Thoracic aorta (tissue), 2 donors: Measurements from ENCODE around the gene TMEM191C. TPM values are rescaled to one million over a fixed set of nuclear protein-coding genes. Genes with fewer than 3 reads are reported as not detected.
"Not testable (repeated sequence)": the region's sequence is repeated elsewhere in the genome, so short reads cannot be mapped to it uniquely, and the experiment has no call there.

Experiments used
- ATAC-seq: fragments of 150-250 bp; one replicate; pipeline ENCODE4 v1.8.0; 2017; ENCODE audit warnings: low read depth; ENCODE audit not compliant: insufficient number of reproducible peaks, low FRiP score
- DNase-seq: peaks from one replicate; pipeline ENCODE4 v3.0.0-alpha.2; 2020; ENCODE audit warnings: low spot score
- H3K27ac ChIP-seq, 2 donors: fragments of 200-600 bp; sonication (generic); 1 replicate in 1 of 2; 2 replicates in 1 of 2; pipeline ENCODE4 v1.5.1; 2016; ENCODE audit warnings: mild to moderate bottlenecking in 2 of 2, moderate library complexity in 2 of 2
- H3K27me3 ChIP-seq: fragments of 200-600 bp; sonication (generic); replicated peaks from 2 replicates; pipeline ENCODE4 v1.6.0; 2016; ENCODE audit warnings: mild to moderate bottlenecking; ENCODE audit not compliant: insufficient read depth
- H3K36me3 ChIP-seq: fragments of 200-600 bp; sonication (generic); one replicate; pipeline ENCODE4 v1.5.1; 2016
- H3K4me1 ChIP-seq, 2 donors: fragments of 200-600 bp; sonication (generic); 1 replicate in 1 of 2; 2 replicates in 1 of 2; pipeline versions ENCODE4 v1.5.1 to v1.6.0; 2016; ENCODE audit warnings: low read depth in 2 of 2, mild to moderate bottlenecking in 1 of 2; ENCODE audit not compliant: control insufficient read depth in 1 of 2
- H3K4me3 ChIP-seq: fragments of 200-600 bp; sonication (generic); 2 replicates; pipeline ENCODE4 v1.5.1; 2016; ENCODE audit warnings: mild to moderate bottlenecking
- H3K9me3 ChIP-seq: fragments of 200-600 bp; sonication (generic); 2 replicates; pipeline ENCODE4 v1.5.1; 2016
- total RNA-seq, 2 donors: library from RNA; depleted of rRNA; stranded (reverse); fragments of >200 nt; gene quantifications; one replicate each; pipeline versions ENCODE4 v1.1.0 to v1.2.3, GENCODE V29; 2016

TMEM191C gene
- under 1 TPM; 0.27 to 0.63 TPM for total RNA-seq

DNA sequence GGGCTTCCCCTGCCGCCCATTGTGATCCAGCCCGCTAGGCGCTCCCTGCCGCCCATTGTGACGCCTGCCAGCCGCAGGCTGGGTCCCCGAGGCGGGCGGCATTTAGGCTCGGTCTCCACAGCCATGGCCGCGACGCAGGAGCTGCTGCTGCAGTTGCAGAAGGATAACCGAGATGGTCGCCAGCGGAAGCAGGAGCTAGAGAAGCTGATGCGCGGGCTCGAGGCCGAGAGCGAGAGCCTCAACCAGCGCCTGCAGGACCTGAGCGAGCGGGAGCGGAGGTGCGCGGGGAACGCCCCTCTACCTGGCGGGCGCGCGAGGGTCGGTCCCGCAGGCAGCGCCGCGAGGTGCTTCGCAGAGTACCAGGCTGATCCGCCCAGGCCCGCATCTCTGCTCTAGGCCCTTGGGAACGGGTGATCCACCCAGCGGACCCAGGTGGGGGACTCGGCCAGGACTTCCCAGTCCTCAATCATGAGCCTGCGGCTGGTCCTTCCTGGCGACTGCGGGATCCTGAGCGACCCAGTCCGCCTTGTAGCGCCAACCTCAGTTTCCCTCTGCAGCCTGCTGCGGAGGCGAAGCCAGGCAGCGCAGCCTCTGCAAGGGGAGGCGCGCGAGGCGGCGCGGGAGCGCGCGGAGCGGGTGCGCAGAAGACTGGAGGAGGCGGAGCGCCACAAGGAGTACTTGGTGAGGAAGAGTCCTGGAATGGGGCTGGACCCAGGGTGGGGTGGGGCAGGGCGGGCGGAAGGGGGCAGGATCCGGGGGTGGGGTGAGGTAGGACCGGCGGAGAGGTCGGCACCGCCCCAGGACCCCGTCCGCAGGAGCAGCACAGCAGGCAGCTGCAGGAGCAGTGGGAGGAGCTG lies at the start of gene TMEM191C:
TMEM191C (plus strand) TSS at position 51 of the 857 bp plus-strand sequence; CDS start at position 124, 73 bp downstream.
- ATAC-seq, H3K27ac ChIP-seq: not testable (repeated sequence)
- peak within 1 kb of the TSS; percentile 66 for H3K4me3 ChIP-seq

DNA sequence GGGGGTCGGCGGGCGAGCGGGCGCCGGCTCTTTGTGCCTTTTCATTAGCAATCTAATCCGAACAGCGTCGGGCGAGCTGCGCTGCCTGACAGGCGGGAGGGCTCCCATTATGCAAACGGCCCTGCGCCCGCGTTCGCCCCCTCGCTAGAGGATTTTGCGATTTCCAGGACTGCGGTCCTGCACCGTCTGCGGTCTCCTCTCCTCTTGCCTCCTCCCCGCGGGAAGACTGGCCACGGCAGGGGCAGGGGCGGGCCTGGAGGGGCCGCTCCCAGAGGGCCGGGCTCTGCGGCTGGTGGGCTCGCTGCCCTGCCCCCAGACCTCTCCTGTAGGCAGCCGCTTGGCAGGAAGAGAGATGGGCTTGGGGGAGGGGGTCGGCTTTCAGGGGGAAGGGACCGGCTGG lies 49.3 kb upstream of the TMEM191C start:
- not testable (repeated sequence) for ATAC-seq, H3K36me3 ChIP-seq, H3K27ac ChIP-seq, H3K9me3 ChIP-seq, H3K27me3 ChIP-seq, H3K4me1 ChIP-seq, DNase-seq
- H3K4me3 ChIP-seq: peak overlapping the region; percentile 50

More for the DNA sequence above, at the start of gene TMEM191C:
- DNase-seq, H3K27me3 ChIP-seq, H3K4me1 ChIP-seq, H3K9me3 ChIP-seq, H3K36me3 ChIP-seq: not testable (repeated sequence)

DNA sequence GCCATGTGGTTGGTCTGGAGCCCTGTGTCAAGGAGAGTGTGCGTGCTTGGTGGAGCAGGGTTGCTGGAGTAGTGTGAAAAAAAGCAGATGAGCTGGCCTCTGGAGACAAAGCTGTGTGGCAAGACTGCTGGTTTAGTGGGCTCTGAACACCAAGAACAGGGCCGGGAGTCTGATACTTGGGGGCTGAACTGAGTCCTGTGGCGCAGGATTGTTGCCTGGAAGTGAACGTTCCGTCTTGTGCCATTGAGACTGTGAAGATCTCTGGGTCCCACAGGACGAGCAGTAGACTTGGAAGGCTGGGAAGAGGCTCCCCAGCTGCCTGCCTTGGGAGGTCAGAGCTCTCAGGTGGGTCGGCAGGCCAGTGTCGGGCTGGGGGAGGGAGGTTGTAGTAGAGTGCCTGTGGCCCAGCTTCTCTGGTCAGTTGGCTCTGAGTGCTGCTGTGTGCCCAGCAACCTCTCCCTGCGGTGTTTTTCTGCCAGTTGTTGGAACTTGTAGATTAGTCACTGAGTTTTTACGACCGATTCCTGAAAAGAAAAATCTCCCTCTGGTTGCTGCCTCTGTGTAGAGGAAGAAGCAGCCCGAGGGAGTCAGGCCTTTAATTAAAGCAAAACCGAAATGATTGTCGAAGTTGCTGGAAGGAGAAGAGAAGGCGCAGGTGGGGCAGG lies 48.1 kb upstream of the TMEM191C start:
- H3K27ac ChIP-seq, H3K36me3 ChIP-seq, DNase-seq, ATAC-seq, H3K27me3 ChIP-seq, H3K4me3 ChIP-seq, H3K4me1 ChIP-seq, H3K9me3 ChIP-seq: not testable (repeated sequence)

DNA sequence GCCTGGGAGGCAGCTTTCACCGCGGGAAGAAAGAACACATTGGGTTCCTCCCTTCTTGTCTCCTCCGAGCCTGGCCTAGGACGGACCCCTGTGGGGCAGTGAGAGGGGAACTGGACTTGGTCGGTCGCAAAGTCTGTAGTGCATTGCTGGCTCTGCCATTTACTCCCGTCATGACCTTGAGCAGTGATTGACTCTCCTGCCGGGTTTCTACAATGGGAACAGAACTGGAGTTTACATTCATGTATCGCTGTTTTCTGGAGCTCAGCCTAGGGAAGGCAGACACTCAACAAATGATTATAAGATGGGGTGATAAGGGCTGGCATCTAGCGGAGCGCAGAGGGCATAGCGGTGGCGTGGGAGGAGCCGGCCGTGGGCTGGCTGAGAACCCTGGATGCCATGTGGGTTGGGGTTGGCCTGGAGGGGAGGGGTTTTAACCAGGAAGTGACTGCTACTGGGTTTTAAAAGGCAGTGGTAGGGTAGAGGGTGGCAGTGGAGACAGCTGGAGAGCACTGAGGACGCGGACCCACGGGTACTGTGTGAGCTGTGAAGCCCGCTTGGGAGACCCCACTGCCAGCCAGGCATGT lies 46.9 kb upstream of the TMEM191C start:
- not testable (repeated sequence) for H3K27me3 ChIP-seq, DNase-seq, H3K36me3 ChIP-seq, H3K4me1 ChIP-seq, H3K9me3 ChIP-seq, H3K4me3 ChIP-seq, ATAC-seq, H3K27ac ChIP-seq

DNA sequence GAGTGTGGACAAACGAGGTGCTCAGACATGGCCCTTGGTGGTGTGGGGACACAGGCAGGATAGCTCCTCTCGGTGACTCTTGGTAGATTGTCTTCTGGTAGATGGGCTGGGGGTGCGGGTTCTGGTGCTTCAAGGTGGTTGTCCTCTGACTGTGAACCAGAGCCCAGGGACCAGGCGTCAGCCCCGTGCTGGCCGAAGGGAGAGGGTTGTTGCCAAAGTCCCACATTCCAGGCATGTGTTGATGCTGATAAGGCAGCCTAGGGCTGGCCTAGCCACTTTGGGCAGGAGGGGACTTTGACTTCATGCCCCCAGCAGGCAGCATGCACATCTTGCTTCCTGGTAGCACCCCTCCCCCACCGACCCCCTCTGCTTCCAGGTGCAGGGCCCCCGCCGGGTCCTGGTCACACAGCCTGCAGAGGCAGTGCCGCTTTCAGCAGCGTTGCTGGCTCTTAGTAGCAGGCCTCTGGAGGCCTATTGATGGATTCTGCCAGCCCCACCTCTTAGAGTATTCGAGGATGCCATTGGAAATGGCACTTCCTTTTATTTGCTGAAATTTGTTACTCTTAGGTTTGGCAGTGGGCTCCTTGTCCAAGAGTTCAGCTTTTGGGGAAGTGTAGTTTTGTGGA lies 43.0 kb upstream of the TMEM191C start:
- H3K4me3 ChIP-seq, DNase-seq, H3K27ac ChIP-seq, H3K4me1 ChIP-seq, ATAC-seq, H3K36me3 ChIP-seq, H3K27me3 ChIP-seq, H3K9me3 ChIP-seq: not testable (repeated sequence)

DNA sequence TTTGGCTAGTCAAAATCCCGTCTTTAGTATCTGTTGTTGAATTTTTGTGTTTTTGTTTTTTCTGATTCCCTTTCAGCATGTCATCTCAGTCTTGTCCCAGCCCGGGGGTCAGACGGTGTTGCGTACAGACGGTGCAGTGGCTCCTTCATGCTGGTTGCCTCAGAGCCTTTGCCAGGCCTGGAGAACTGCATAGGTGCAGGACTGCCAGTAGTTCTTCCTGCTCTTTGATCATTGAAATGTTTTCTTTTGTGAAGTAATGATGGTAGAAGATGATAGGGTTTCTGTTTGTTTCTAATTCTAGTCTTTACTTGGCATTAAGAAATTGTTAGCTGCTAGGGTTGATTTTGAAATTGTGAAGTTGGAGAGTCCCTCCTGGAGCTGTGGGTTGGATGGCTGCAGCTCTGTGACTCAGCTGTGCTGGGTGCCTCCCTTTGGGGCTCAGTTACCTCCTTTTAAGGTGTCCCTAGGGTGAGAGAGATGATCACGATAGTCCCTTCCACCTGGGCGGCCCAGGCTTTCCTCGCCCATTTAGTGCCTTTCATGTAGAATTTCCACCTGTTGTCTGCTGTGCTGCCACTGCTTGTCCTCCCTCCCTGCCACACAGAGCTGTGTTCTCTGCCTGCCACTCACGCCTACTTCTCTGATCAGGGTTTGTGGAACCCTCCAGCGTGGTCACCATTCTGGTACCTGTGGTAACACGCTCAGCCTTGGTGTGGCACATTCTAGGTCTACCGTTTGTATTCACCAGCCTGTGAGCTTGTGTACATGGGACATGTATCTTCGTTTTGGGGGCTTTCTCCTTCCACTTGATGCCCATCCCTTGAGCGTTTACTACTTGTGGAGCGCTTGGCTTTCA lies 32.6 kb upstream of the TMEM191C start:
- ATAC-seq, H3K27me3 ChIP-seq, H3K36me3 ChIP-seq, H3K9me3 ChIP-seq, H3K27ac ChIP-seq, H3K4me3 ChIP-seq, DNase-seq, H3K4me1 ChIP-seq: not testable (repeated sequence)

DNA sequence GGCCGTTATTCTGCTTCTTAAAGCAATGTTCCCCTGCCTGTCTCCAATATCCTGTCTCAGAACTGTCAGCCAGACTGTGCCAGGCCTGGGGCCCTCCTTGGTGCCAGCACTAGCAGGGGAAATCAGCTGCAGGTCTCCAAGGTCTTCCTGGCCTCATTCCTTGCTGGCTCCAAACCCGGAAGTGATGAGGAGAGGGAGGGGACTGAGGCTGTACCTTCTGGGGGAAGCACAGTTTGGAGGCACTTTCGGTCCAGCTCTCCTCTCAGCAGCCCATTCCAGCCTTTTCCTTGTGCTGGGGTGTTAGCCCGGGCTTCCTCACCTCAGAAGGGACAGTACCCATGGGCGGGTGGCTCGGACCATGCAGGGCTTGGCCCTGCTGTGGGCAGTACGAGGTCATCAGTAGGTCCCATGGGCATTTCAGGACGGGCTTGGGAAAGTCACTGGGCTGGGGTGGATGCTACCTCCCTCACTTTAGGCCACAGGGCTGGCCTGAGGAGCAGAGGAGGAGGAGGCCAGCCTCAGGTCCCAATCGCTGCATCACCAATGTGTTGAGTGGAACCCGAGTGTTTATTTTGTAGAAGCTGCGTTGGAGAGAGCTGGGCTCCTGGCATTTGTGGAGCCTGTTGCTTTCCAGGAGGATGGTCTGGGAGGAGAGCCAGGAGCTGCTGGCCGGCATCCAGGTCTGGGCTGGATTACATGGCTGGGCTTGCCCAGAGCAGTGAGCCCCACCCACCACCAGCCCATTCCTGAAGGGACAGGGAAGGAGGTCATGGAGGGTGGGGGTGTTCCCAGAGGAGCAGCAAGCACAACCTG lies 31.0 kb upstream of the TMEM191C start:
- peak; percentile 81 for ATAC-seq
- DNase-seq, H3K9me3 ChIP-seq, H3K36me3 ChIP-seq, H3K27me3 ChIP-seq, H3K4me1 ChIP-seq: not testable (repeated sequence)
- H3K4me3 ChIP-seq: peak overlapping the region; percentile 33
- H3K27ac ChIP-seq: peak overlapping the region in 1 of 2 donors; percentile 30

DNA sequence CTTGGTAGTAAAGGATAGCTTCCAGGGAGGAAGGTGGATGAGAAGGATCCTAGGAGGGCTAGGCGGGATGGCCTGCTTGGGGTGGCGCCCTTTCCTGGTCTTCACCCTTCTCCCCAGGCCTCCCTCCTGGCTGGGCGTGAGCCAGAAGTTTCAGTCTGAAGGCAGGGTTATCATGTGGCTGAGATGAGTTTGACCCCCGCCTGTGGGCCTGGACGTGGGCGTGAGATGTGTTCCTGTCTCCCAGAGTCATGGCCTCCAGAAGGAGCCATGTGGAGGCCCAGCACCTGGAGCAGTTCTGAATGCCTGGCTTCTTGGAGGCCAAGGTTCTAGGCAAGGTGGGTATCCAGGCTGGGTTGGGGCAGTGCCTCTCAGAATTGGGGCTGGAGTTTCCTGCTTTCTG lies 29.2 kb upstream of the TMEM191C start:
- H3K4me3 ChIP-seq, DNase-seq, H3K9me3 ChIP-seq, H3K27me3 ChIP-seq, ATAC-seq, H3K36me3 ChIP-seq, H3K4me1 ChIP-seq, H3K27ac ChIP-seq: not testable (repeated sequence)

DNA sequence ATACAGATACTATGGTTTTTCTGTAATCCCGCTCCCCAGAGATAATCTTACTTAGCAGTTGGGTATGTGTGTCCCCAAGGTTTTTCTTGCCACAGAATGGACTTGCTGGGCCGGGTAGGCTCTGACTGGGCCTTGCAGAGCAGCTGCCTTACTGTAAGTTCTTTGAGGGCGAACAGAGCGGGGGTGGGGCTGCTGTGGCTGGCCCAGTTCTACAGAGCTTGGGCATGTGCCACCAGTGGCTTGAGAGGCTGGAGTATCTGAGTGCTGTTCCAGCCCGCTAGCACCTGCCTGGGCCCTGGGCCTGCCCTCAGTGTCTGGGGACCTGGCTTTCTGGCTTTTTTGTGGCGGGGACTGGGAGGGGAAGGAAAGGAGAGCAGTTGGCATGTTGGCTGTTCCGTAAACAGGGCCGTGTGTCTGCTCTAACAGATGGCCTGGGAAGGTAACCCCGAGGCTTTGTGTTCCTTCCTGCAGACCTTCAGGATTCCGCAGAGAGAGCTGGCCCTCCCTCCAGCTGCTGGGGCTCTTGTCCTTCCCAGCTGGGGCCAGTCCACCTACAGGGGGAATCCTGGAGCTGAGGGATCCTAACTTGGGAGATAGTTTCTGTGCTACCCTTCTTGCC lies 27.1 kb upstream of the TMEM191C start:
- H3K4me1 ChIP-seq, DNase-seq, ATAC-seq, H3K27me3 ChIP-seq, H3K27ac ChIP-seq, H3K4me3 ChIP-seq, H3K36me3 ChIP-seq, H3K9me3 ChIP-seq: not testable (repeated sequence)

DNA sequence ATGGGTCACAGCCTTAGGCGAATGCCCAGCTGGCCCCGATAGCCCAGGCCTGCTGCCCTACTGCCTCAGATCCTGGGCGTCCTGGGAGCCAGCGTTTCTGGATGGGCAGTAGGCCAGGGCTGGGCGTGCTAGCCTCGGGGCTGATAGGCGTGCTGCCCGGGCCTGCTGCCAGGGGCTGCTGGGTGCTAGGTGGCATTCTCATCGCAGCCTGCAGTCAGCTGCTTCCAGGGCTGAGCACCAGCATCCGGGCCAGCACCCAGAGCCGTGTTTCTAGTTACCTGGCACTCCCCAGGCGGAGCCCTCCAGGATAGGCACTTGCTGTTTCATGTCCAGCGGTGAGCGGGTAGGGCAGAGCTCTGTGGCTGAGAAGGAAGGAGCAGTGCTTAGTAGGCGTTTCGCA lies 26.5 kb upstream of the TMEM191C start:
- not testable (repeated sequence) for H3K4me1 ChIP-seq, H3K9me3 ChIP-seq, H3K27me3 ChIP-seq, H3K27ac ChIP-seq, H3K4me3 ChIP-seq, DNase-seq, ATAC-seq
- peaks cover 10% of the 10 kb centered on the region for H3K36me3 ChIP-seq
